Loucy (cell line): ENCODE data around the gene ZNF69.

Experiments
- EZH2phosphoT487 ChIP-seq: fragments of 200-600 bp; IDR thresholded peaks from 2 replicates; pipeline ENCODE4 v1.6.1; 2018; ENCODE audit warnings: antibody characterized with exemption, mild to moderate bottlenecking, moderate library complexity, borderline replicate concordance
- TF ChIP-seq, protein P1 (sequence below): fragments of 200-600 bp; sonication (generic); conservative IDR thresholded peaks from 2 replicates; pipeline ENCODE4 v1.5.1; 2014; ENCODE audit warnings: mild to moderate bottlenecking, antibody characterized with exemption, low read length

DNA sequence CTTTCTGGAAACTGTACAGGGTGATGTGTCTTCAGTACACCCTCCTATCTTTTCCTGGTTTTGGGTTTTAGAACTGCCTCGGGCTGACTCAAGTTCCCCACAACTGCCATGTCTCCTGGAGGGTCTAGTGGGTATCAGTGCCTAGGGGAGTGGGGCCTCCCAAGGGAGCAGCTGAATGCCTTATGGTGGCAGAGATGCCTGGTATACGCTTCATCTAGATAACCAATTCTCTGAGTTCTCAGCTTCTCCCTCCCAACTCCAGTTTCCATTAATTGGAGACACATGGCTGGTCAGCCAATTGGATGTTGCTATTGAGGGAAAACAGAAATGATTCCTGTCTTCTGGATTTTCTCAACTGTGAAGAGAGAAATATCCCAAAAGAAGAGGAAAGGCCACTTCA lies 26.3 kb upstream of the ZNF69 start:
- TF ChIP-seq, protein P1, sequence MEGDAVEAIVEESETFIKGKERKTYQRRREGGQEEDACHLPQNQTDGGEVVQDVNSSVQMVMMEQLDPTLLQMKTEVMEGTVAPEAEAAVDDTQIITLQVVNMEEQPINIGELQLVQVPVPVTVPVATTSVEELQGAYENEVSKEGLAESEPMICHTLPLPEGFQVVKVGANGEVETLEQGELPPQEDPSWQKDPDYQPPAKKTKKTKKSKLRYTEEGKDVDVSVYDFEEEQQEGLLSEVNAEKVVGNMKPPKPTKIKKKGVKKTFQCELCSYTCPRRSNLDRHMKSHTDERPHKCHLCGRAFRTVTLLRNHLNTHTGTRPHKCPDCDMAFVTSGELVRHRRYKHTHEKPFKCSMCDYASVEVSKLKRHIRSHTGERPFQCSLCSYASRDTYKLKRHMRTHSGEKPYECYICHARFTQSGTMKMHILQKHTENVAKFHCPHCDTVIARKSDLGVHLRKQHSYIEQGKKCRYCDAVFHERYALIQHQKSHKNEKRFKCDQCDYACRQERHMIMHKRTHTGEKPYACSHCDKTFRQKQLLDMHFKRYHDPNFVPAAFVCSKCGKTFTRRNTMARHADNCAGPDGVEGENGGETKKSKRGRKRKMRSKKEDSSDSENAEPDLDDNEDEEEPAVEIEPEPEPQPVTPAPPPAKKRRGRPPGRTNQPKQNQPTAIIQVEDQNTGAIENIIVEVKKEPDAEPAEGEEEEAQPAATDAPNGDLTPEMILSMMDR = no peak
- TF ChIP-seq EZH2phosphoT487 = no peak
